ENCODE data around the gene ILF3. TPM values are rescaled to one million over a fixed set of nuclear protein-coding genes. Genes with fewer than 3 reads are reported as not detected.
"Not testable (repeated sequence)": the region's sequence is repeated elsewhere in the genome, so short reads cannot be mapped to it uniquely, and the experiment has no call there.

Gene ILF3
- total RNA-seq, 6 experiments from 2014 or later, result 227 to 298 (median 277) TPM

GRCh38 chr19:10670182-10670581, 16.0 kb downstream of the ILF3 start:
- no peak for TF ChIP-seq CTCF (IDR thresholded peaks at IDR 0.05)
- DNase-seq, result no peak
- Mint-ChIP-seq H3K9me3 (no peaks in the 10 kb centered on the region), H3K27ac (peak overlapping the region; percentile 5; the same call in 1 of the 2 replicates), H3K27me3 (ENCODE audit: insufficient read depth) (no peaks in the 10 kb centered on the region), H3K4me3 (peak overlapping the region; percentile 41), H3K36me3 (ENCODE audit: low read depth) (peaks cover 26% of the 10 kb centered on the region), H3K4me1 (ENCODE audit: low read depth) (peaks cover 25% of the 10 kb centered on the region)

GRCh38 chr19:10670876-10671804, 17.0 kb downstream of the ILF3 start:
- no peak for TF ChIP-seq CTCF (IDR thresholded peaks at IDR 0.05)
- Mint-ChIP-seq H3K4me1 (ENCODE audit: low read depth) (peaks cover 25% of the 10 kb centered on the region), H3K9me3 (no peaks in the 10 kb centered on the region), H3K27ac (peak overlapping the region; percentile 18), H3K36me3 (ENCODE audit: low read depth) (peaks cover 26% of the 10 kb centered on the region), H3K27me3 (ENCODE audit: insufficient read depth) (no peaks in the 10 kb centered on the region), H3K4me3 (no peak overlapping the region)
- no peak for DNase-seq

GRCh38 chr19:10671922-10672321, 17.8 kb downstream of the ILF3 start:
- H3K36me3 Mint-ChIP-seq (ENCODE audit: low read depth), result peaks cover 26% of the 10 kb centered on the region

GRCh38 chr19:10675214-10675613, 21.1 kb downstream of the ILF3 start:
- DNase-seq; H3K27ac Mint-ChIP-seq; H3K4me3 Mint-ChIP-seq; H3K9me3 Mint-ChIP-seq; H3K27me3 Mint-ChIP-seq (ENCODE audit: insufficient read depth): not testable (repeated sequence)
- peaks cover 12% of the 10 kb centered on the region for H3K4me1 Mint-ChIP-seq (ENCODE audit: low read depth)
- peaks cover 24% of the 10 kb centered on the region for H3K36me3 Mint-ChIP-seq (ENCODE audit: low read depth)

More at GRCh38 chr19:10671922-10672321, 17.8 kb downstream of the ILF3 start:
- Mint-ChIP-seq H3K4me1 (ENCODE audit: low read depth) (peaks cover 25% of the 10 kb centered on the region), H3K27ac (peak overlapping the region; percentile 18; the same call in 1 of the 2 replicates)
- not testable (repeated sequence) for H3K27me3 Mint-ChIP-seq (ENCODE audit: insufficient read depth); H3K9me3 Mint-ChIP-seq; H3K4me3 Mint-ChIP-seq; DNase-seq

- no peak for DNase-seq
- Mint-ChIP-seq H3K9me3 (no peaks in the 10 kb centered on the region), H3K4me1 (ENCODE audit: low read depth) (no peaks in the 10 kb centered on the region), H3K27me3 (ENCODE audit: insufficient read depth) (peaks cover 5% of the 10 kb centered on the region), H3K27ac (no peak overlapping the region), H3K4me3 (no peak overlapping the region), H3K36me3 (ENCODE audit: low read depth) (peaks cover 15% of the 10 kb centered on the region)
- no peak for TF ChIP-seq CTCF (IDR thresholded peaks at IDR 0.05)
These were observed 23.6 kb downstream of the ILF3 start for GRCh38 chr19:10677751-10678150.

- Mint-ChIP-seq H3K4me3 (no peak overlapping the region), H3K27me3 (ENCODE audit: insufficient read depth) (peaks cover 5% of the 10 kb centered on the region), H3K27ac (no peak overlapping the region), H3K36me3 (ENCODE audit: low read depth) (peaks cover 9% of the 10 kb centered on the region; the same call in 1 of the 2 replicates), H3K4me1 (ENCODE audit: low read depth) (no peaks in the 10 kb centered on the region), H3K9me3 (no peaks in the 10 kb centered on the region)
- no peak for TF ChIP-seq CTCF (IDR thresholded peaks at IDR 0.05)
- DNase-seq, result no peak
These were observed 24.7 kb downstream of the ILF3 start for GRCh38 chr19:10678813-10679212.

Data from HFFc6 (cell line).